Measurements from ENCODE around the gene ELOVL6. TPM values are rescaled to one million over a fixed set of nuclear protein-coding genes. Genes with fewer than 3 reads are reported as not detected.

The ELOVL6 gene
- total RNA-seq, 1 experiment from 2014 or later: 23.5 TPM

GRCh38 chr4:110201502-110201901 is 3.1 kb upstream of the ELOVL6 start:
- no peak for DNase-seq (ENCODE audit: unreplicated experiment)
- Mint-ChIP-seq H3K4me1 (ENCODE audit: insufficient read depth, unreplicated experiment) (peaks cover 6% of the 10 kb centered on the region), H3K9me3 (ENCODE audit: unreplicated experiment) (peaks cover 6% of the 10 kb centered on the region), H3K27ac (ENCODE audit: low read depth, unreplicated experiment) (no peak overlapping the region), H3K4me3 (ENCODE audit: unreplicated experiment) (no peak overlapping the region), H3K36me3 (ENCODE audit: insufficient read depth, unreplicated experiment) (peaks cover 4% of the 10 kb centered on the region), H3K27me3 (ENCODE audit: insufficient read depth, unreplicated experiment) (no peaks in the 10 kb centered on the region)
- ChIA-PET POLR2A (no interaction called here), CTCF (interaction anchor here (0.6 to 1.9 kb wide), 3 partner anchors 17 to 151 kb away, joined by 3 to 6 read pairs (median 4); no protein-coding TSS in a partner anchor)
- TF ChIP-seq CTCF (IDR thresholded peaks at IDR 0.05; ENCODE audit: unreplicated experiment): no peak
- intact Hi-C loops (cut with micrococcal nuclease): loop anchor here (2.0 kb wide), 1 partner anchor 197 kb away; no protein-coding TSS in a partner anchor
- no TSS peak for BruUV-seq (replicated peaks)

- peaks cover 4% of the 10 kb centered on the region for H3K36me3 Mint-ChIP-seq (ENCODE audit: insufficient read depth, unreplicated experiment)
- H3K27ac Mint-ChIP-seq (ENCODE audit: low read depth, unreplicated experiment): no peak overlapping the region
- no TSS peak for BruUV-seq (replicated peaks)
- no peak overlapping the region for H3K4me3 Mint-ChIP-seq (ENCODE audit: unreplicated experiment)
- no peak for DNase-seq (ENCODE audit: unreplicated experiment)
- ChIA-PET CTCF (interaction anchor here (1.9 kb wide), 1 partner anchor 151 kb away, joined by 6 read pairs; no protein-coding TSS in a partner anchor), POLR2A (no interaction called here)
- intact Hi-C loops (cut with micrococcal nuclease): loop anchor here (2.0 kb wide), 1 partner anchor 196 kb away; no protein-coding TSS in a partner anchor
- H3K4me1 Mint-ChIP-seq (ENCODE audit: insufficient read depth, unreplicated experiment): peaks cover 7% of the 10 kb centered on the region
- H3K27me3 Mint-ChIP-seq (ENCODE audit: insufficient read depth, unreplicated experiment): no peaks in the 10 kb centered on the region
- no peaks in the 10 kb centered on the region for H3K9me3 Mint-ChIP-seq (ENCODE audit: unreplicated experiment)
- TF ChIP-seq CTCF (IDR thresholded peaks at IDR 0.05; ENCODE audit: unreplicated experiment): no peak
Observed at GRCh38 chr4:110200689-110201088, 2.3 kb upstream of the ELOVL6 start.

GRCh38 chr4:110198049-110198434 is 373 bp downstream of the ELOVL6 start:
- TF ChIP-seq CTCF (IDR thresholded peaks at IDR 0.05; ENCODE audit: unreplicated experiment): no peak
- H3K4me3 Mint-ChIP-seq (ENCODE audit: unreplicated experiment): peak overlapping the region; percentile 86
- peak; percentile 51 for DNase-seq (ENCODE audit: unreplicated experiment)
- POLR2A ChIA-PET: interaction anchor here (0.6 to 4.6 kb wide), 24 partner anchors 20 to 1444 kb away, joined by 3 to 39 read pairs (median 4); no protein-coding TSS in a partner anchor
- CTCF ChIA-PET: interaction anchor here (0.6 to 3.5 kb wide), 10 partner anchors 9 to 311 kb away, joined by 3 to 28 read pairs (median 4); no protein-coding TSS in a partner anchor
- H3K4me1 Mint-ChIP-seq (ENCODE audit: insufficient read depth, unreplicated experiment): peaks cover 18% of the 10 kb centered on the region
- no peaks in the 10 kb centered on the region for H3K27me3 Mint-ChIP-seq (ENCODE audit: insufficient read depth, unreplicated experiment)
- intact Hi-C loops (cut with micrococcal nuclease): loop anchor here (5.0 to 10.0 kb wide), 2 partner anchors 113 to 309 kb away; no protein-coding TSS in a partner anchor
- peaks cover 4% of the 10 kb centered on the region for H3K36me3 Mint-ChIP-seq (ENCODE audit: insufficient read depth, unreplicated experiment)
- no peaks in the 10 kb centered on the region for H3K9me3 Mint-ChIP-seq (ENCODE audit: unreplicated experiment)
- TSS peak; percentile 6 for BruUV-seq (replicated peaks)
- H3K27ac Mint-ChIP-seq (ENCODE audit: low read depth, unreplicated experiment): peak overlapping the region; percentile 18

DNA sequence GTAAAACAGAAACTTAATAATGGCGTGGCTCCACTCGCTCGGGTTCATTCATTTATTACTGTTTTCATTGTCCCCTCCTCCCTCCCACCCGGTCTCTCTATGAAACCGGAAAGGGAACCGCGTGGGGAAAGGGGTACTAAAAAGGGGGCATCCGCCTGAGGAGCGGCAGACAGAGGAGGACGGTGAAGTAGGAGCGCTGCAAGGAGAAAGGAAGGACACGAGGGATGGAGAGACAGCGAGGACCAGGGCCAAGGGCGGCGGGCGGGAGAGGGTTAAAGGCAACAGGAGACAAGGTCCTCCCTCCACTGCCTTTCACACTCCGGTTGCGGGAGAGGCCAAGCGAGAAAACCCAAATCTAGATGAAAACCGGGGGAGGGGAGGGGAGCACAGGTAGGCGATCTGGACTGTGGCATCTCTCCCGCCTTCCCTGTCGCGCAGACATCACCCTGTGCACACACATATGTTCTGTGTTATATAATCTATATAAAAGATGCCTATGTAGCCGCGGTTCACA is 829 bp downstream of the ELOVL6 start:
- no peaks in the 10 kb centered on the region for H3K9me3 Mint-ChIP-seq (ENCODE audit: unreplicated experiment)
- DNase-seq (ENCODE audit: unreplicated experiment): peak; percentile 60
- H3K4me1 Mint-ChIP-seq (ENCODE audit: insufficient read depth, unreplicated experiment): peaks cover 18% of the 10 kb centered on the region
- peak overlapping the region; percentile 86 for H3K4me3 Mint-ChIP-seq (ENCODE audit: unreplicated experiment)
- H3K27me3 Mint-ChIP-seq (ENCODE audit: insufficient read depth, unreplicated experiment): no peaks in the 10 kb centered on the region
- CTCF ChIA-PET: interaction anchor here (0.7 to 3.5 kb wide), 8 partner anchors 10 to 314 kb away, joined by 3 to 28 read pairs (median 4); no protein-coding TSS in a partner anchor
- H3K36me3 Mint-ChIP-seq (ENCODE audit: insufficient read depth, unreplicated experiment): peaks cover 4% of the 10 kb centered on the region
- POLR2A ChIA-PET: interaction anchor here (0.6 to 4.6 kb wide), 28 partner anchors 14 to 319 kb away, joined by 3 to 39 read pairs (median 5); no protein-coding TSS in a partner anchor
- no peak for TF ChIP-seq CTCF (IDR thresholded peaks at IDR 0.05; ENCODE audit: unreplicated experiment)
- BruUV-seq (replicated peaks): no TSS peak
- intact Hi-C loops (cut with micrococcal nuclease): loop anchor here (1.0 to 10.0 kb wide), 3 partner anchors 113 to 310 kb away; no protein-coding TSS in a partner anchor
- H3K27ac Mint-ChIP-seq (ENCODE audit: low read depth, unreplicated experiment): peak overlapping the region; percentile 18

All from MCF 10A (cell line).